ENCODE measurements around the gene RALGPS1.

GRCh38 chr9:127050152-127050551, 135.6 kb downstream of the RALGPS1 start:
- TF ChIP-seq CTCF (IDR thresholded peaks at IDR 0.05; ENCODE audit: low read depth, low read length, poor library complexity, severe bottlenecking) (no peak), EZH2phosphoT487 (IDR thresholded peaks at IDR 0.05; ENCODE audit: borderline replicate concordance, low read length) (no peak)

Data from DOHH2 (cell line).